ENCODE data around the gene RPL36.

- TF ChIP-seq CTCF (IDR thresholded peaks at IDR 0.05; ENCODE audit: insufficient read depth, low read depth, low read length) (no peak), EZH2 (IDR thresholded peaks at IDR 0.05; ENCODE audit: insufficient read depth, low read length) (no peak)
Observed at GRCh38 chr19:5706876-5707573, 16.9 kb downstream of the RPL36 start.
